ENCODE results near the gene PCDHA1. TPM values are rescaled to one million over a fixed set of nuclear protein-coding genes. Genes with fewer than 3 reads are reported as not detected.
"Not testable (repeated sequence)": the region's sequence is repeated elsewhere in the genome, so short reads cannot be mapped to it uniquely, and the experiment has no call there.

PCDHA1 gene
- polyA plus RNA-seq, 4 donors, result 0.06 to 0.43 TPM; not detected in 2

DNA sequence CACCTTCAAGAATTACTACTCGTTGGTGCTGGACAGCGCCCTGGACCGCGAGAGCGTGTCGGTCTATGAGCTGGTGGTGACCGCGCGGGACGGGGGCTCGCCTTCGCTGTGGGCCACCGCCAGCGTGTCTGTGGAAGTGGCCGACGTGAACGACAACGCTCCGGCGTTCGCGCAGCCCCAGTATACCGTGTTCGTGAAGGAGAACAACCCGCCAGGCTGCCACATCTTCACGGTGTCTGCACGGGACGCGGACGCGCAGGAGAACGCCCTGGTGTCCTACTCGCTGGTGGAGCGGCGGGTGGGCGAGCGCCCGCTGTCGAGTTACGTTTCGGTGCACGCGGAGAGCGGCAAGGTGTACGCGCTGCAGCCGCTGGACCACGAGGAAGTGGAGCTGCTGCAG, 37.0 kb downstream of the PCDHA1 start:
- H3K36me3 ChIP-seq (ENCODE audit: control insufficient read depth in 3 of 3, insufficient read depth in 2 of 3, low read depth in 1 of 3, low read length in 3 of 3); DNase-seq; H3K27me3 ChIP-seq (ENCODE audit: control insufficient read depth in 3 of 3, insufficient read depth in 3 of 3, low read length in 3 of 3); FAIRE-seq; H3K27ac ChIP-seq (ENCODE audit: low read depth in 1 of 3, low read length in 2 of 3); H3K4me3 ChIP-seq (ENCODE audit: low read depth in 1 of 3, low read length in 3 of 3); H3K4me1 ChIP-seq (ENCODE audit: control insufficient read depth in 3 of 3, insufficient read depth in 2 of 3, low read depth in 1 of 3, low read length in 2 of 3): not testable (repeated sequence)
- peaks cover 4 to 31% of the 10 kb centered on the region in 2 donors for H3K9me3 ChIP-seq (ENCODE audit: control insufficient read depth in 2 of 2, insufficient read depth in 1 of 2, low read depth in 1 of 2, low read length in 1 of 2)
- 59 to 78% (median 78%) methylated on average over 40 to 48 of the region's 48 CpGs for WGBS, 3 donors

DNA sequence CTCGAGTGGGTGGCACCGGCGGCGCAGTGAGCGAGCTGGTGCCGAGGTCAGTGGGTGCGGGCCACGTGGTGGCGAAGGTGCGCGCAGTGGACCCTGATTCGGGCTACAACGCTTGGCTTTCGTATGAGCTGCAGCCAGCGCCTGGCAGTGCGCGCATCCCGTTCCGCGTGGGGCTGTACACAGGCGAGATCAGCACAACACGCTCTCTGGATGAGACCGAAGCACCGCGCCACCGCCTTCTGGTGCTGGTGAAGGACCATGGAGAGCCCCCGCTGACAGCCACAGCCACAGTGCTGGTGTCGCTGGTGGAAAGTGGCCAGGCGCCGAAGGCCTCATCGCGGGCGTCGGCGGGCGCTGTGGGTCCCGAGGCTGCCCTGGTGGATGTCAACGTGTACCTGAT, 37.5 kb downstream of the PCDHA1 start:
- WGBS, 3 donors, result 62 to 76% (median 76%) methylated on average over 26 to 38 of the region's 38 CpGs
- no peaks in the 10 kb centered on the region for H3K36me3 ChIP-seq (ENCODE audit: control insufficient read depth in 3 of 3, insufficient read depth in 2 of 3, low read depth in 1 of 3, low read length in 3 of 3)
- peaks cover 0 to 9% (median 0%) of the 10 kb centered on the region in 3 donors for H3K27me3 ChIP-seq (ENCODE audit: control insufficient read depth in 3 of 3, insufficient read depth in 3 of 3, low read length in 3 of 3)
- FAIRE-seq (no peak), DNase-seq (no peak)
- no peaks in the 10 kb centered on the region for H3K4me1 ChIP-seq (ENCODE audit: control insufficient read depth in 3 of 3, insufficient read depth in 2 of 3, low read depth in 1 of 3, low read length in 2 of 3)
- no peak overlapping the region for H3K4me3 ChIP-seq (ENCODE audit: low read depth in 1 of 3, low read length in 3 of 3)
- H3K9me3 ChIP-seq (ENCODE audit: control insufficient read depth in 2 of 2, insufficient read depth in 1 of 2, low read depth in 1 of 2, low read length in 1 of 2), result peaks cover 4 to 34% of the 10 kb centered on the region in 2 donors
- no peak overlapping the region for H3K27ac ChIP-seq (ENCODE audit: low read depth in 1 of 3, low read length in 2 of 3)

DNA sequence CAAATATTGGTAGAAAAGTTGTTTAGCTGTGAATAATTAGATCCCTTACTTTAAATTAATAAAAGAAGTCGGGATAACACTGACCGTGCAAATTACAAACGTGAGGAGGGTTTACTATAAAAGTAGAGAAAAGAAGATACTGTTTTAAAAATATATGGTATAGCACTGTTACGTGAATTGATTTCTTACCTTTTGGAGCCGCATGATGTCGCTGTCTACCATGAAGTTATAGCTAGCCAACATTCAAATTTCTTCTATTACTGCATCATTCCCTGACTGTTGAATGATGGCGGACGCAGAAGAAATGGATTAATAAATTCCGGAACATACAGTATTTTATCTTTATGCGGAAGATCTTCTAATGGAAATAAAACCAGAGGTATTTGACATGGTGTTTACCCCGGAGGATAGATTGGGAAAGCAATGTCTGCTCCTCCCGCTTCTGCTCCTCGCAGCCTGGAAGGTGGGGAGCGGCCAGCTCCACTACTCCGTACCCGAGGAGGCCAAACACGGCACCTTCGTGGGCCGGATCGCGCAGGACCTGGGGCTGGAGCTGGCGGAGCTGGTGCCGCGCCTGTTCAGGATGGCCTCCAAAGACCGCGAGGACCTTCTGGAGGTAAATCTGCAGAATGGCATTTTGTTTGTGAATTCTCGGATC, 41.9 kb downstream of the PCDHA1 start, which contains the start of gene PCDHA6:
Gene PCDHA6 (plus strand): TSS at position 257 of the 658 bp plus-strand sequence. CDS start 132 bp downstream, at position 389.
- H3K27me3 ChIP-seq (ENCODE audit: control insufficient read depth in 3 of 3, insufficient read depth in 3 of 3, low read length in 3 of 3), result peaks cover 0 to 7% (median 0%) of the 10 kb centered on the region in 3 donors
- DNase-seq (no peak), FAIRE-seq (no peak)
- H3K4me1 ChIP-seq (ENCODE audit: control insufficient read depth in 3 of 3, insufficient read depth in 2 of 3, low read depth in 1 of 3, low read length in 2 of 3), result no peaks in the 10 kb centered on the region
- peaks cover 4 to 41% of the 10 kb centered on the region in 2 donors for H3K9me3 ChIP-seq (ENCODE audit: control insufficient read depth in 2 of 2, insufficient read depth in 1 of 2, low read depth in 1 of 2, low read length in 1 of 2)
- no peak within 1 kb of the TSS for H3K27ac ChIP-seq (ENCODE audit: low read depth in 1 of 3, low read length in 2 of 3)
- no peak within 1 kb of the TSS for H3K4me3 ChIP-seq (ENCODE audit: low read depth in 1 of 3, low read length in 3 of 3)
- WGBS, 3 donors, result 21 to 42% (median 35%) methylated on average over 26 to 27 of the region's 27 CpGs
- H3K36me3 ChIP-seq (ENCODE audit: control insufficient read depth in 3 of 3, insufficient read depth in 2 of 3, low read depth in 1 of 3, low read length in 3 of 3), result no peaks in the 10 kb centered on the region

DNA sequence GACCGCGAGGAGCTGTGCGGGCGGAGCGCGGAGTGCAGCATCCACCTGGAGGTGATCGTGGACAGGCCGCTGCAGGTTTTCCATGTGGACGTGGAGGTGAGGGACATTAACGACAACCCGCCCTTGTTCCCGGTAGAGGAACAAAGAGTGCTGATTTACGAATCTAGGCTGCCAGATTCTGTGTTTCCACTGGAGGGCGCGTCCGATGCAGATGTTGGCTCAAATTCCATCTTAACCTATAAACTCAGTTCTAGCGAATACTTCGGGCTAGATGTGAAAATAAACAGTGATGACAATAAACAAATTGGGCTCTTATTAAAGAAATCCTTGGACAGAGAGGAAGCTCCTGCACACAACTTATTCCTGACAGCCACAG, 42.4 kb downstream of the PCDHA1 start:
- no peaks in the 10 kb centered on the region for H3K4me1 ChIP-seq (ENCODE audit: control insufficient read depth in 3 of 3, insufficient read depth in 2 of 3, low read depth in 1 of 3, low read length in 2 of 3)
- H3K36me3 ChIP-seq (ENCODE audit: control insufficient read depth in 3 of 3, insufficient read depth in 2 of 3, low read depth in 1 of 3, low read length in 3 of 3), result no peaks in the 10 kb centered on the region
- H3K9me3 ChIP-seq (ENCODE audit: control insufficient read depth in 2 of 2, insufficient read depth in 1 of 2, low read depth in 1 of 2, low read length in 1 of 2), result peaks cover 4 to 37% of the 10 kb centered on the region in 2 donors
- 27 to 48% (median 43%) methylated on average over 15 to 18 of the region's 18 CpGs for WGBS, 3 donors
- DNase-seq, result no peak
- no peak for FAIRE-seq
- no peak overlapping the region for H3K27ac ChIP-seq (ENCODE audit: low read depth in 1 of 3, low read length in 2 of 3)
- peaks cover 0 to 7% (median 0%) of the 10 kb centered on the region in 3 donors for H3K27me3 ChIP-seq (ENCODE audit: control insufficient read depth in 3 of 3, insufficient read depth in 3 of 3, low read length in 3 of 3)
- no peak overlapping the region for H3K4me3 ChIP-seq (ENCODE audit: low read depth in 1 of 3, low read length in 3 of 3)

DNA sequence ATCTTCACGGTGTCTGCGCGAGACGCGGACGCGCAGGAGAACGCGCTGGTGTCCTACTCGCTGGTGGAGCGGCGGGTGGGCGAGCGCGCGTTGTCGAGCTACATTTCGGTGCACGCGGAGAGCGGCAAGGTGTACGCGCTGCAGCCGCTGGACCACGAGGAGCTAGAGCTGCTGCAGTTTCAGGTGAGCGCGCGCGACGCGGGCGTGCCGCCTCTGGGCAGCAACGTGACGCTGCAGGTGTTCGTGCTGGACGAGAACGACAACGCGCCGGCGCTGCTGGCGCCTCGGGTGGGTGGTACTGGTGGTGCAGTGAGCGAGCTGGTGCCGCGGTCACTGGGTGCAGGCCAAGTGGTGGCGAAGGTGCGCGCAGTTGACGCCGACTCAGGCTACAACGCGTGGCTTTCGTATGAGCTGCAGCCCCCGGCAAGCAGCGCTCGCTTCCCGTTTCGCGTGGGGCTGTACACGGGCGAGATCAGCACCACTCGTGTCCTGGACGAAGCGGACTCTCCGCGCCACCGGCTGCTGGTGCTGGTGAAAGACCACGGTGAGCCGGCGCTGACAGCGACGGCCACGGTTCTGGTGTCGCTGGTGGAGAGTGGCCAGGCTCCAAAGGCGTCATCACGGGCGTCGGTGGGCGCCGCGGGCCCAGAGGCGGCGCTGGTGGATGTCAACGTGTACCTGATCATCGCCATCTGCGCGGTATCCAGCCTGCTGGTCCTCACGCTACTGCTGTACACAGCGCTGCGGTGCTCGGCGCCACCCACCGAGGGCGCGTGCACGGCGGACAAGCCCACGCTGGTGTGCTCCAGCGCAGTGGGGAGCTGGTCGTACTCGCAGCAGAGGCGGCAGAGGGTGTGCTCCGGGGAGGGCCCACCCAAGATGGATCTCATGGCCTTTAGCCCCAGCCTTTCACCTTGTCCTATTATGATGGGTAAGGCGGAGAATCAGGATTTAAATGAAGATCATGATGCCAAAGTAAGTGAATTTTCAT, 43.9 kb downstream of the PCDHA1 start:
- DNase-seq; H3K27ac ChIP-seq (ENCODE audit: low read depth in 1 of 3, low read length in 2 of 3); H3K4me1 ChIP-seq (ENCODE audit: control insufficient read depth in 3 of 3, insufficient read depth in 2 of 3, low read depth in 1 of 3, low read length in 2 of 3); H3K36me3 ChIP-seq (ENCODE audit: control insufficient read depth in 3 of 3, insufficient read depth in 2 of 3, low read depth in 1 of 3, low read length in 3 of 3); H3K4me3 ChIP-seq (ENCODE audit: low read depth in 1 of 3, low read length in 3 of 3); H3K27me3 ChIP-seq (ENCODE audit: control insufficient read depth in 3 of 3, insufficient read depth in 3 of 3, low read length in 3 of 3); FAIRE-seq: not testable (repeated sequence)
- 53 to 71% (median 69%) methylated on average over 79 to 106 of the region's 106 CpGs for WGBS, 3 donors
- peaks cover 2 to 35% of the 10 kb centered on the region in 2 donors for H3K9me3 ChIP-seq (ENCODE audit: control insufficient read depth in 2 of 2, insufficient read depth in 1 of 2, low read depth in 1 of 2, low read length in 1 of 2)

DNA sequence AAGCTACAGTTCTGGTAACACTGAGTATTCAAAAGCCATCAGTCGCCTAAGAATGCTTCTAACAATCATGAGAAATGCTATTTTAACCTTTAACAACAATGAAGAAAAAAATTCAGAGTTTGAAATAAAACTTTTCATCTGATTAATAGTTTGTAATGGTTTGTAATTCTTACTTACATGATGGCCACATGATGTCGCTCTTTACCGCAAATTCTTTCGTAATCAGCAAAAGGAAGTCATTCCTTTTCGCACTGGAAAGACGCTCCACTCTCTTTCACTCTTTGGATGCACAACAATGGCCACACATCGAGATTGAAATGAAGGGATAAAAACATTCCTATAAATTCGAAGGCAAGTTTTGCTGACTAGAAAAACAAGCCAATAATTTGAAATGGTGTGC, 48.1 kb downstream of the PCDHA1 start, which contains the start of gene PCDHA7:
Gene PCDHA7 (plus strand): TSS at position 277 of the 400 bp plus-strand sequence. CDS start 115 bp downstream, at position 392.
- no peaks in the 10 kb centered on the region for H3K27me3 ChIP-seq (ENCODE audit: control insufficient read depth in 3 of 3, insufficient read depth in 3 of 3, low read length in 3 of 3)
- H3K27ac ChIP-seq (ENCODE audit: low read depth in 1 of 3, low read length in 2 of 3), result no peak within 1 kb of the TSS
- H3K4me3 ChIP-seq (ENCODE audit: low read depth in 1 of 3, low read length in 3 of 3), result no peak within 1 kb of the TSS
- no peaks in the 10 kb centered on the region for H3K4me1 ChIP-seq (ENCODE audit: control insufficient read depth in 3 of 3, insufficient read depth in 2 of 3, low read depth in 1 of 3, low read length in 2 of 3)
- FAIRE-seq (no peak), DNase-seq (no peak)
- WGBS, 3 donors, result 14 to 20% (median 18%) methylated on average over 8 of the region's 8 CpGs
- H3K9me3 ChIP-seq (ENCODE audit: control insufficient read depth in 2 of 2, insufficient read depth in 1 of 2, low read depth in 1 of 2, low read length in 1 of 2), result peaks cover 5 to 47% of the 10 kb centered on the region in 2 donors
- H3K36me3 ChIP-seq (ENCODE audit: control insufficient read depth in 3 of 3, insufficient read depth in 2 of 3, low read depth in 1 of 3, low read length in 3 of 3), result no peaks in the 10 kb centered on the region

- H3K9me3 ChIP-seq (ENCODE audit: control insufficient read depth in 2 of 2, insufficient read depth in 1 of 2, low read depth in 1 of 2, low read length in 1 of 2), result peaks cover 5 to 45% of the 10 kb centered on the region in 2 donors
- H3K36me3 ChIP-seq (ENCODE audit: control insufficient read depth in 3 of 3, insufficient read depth in 2 of 3, low read depth in 1 of 3, low read length in 3 of 3); H3K4me3 ChIP-seq (ENCODE audit: low read depth in 1 of 3, low read length in 3 of 3); H3K4me1 ChIP-seq (ENCODE audit: control insufficient read depth in 3 of 3, insufficient read depth in 2 of 3, low read depth in 1 of 3, low read length in 2 of 3); H3K27ac ChIP-seq (ENCODE audit: low read depth in 1 of 3, low read length in 2 of 3); DNase-seq; FAIRE-seq; H3K27me3 ChIP-seq (ENCODE audit: control insufficient read depth in 3 of 3, insufficient read depth in 3 of 3, low read length in 3 of 3): not testable (repeated sequence)
- 28 to 51% (median 46%) methylated on average over 23 to 26 of the region's 38 CpGs for WGBS, 3 donors
Measured at GRCh38 chr5:140834439-140835008, 48.6 kb downstream of the PCDHA1 start.

All from small intestine (tissue), 7 donors.